Keratinocyte (primary cell): ENCODE results near the gene UXS1. TPM values are rescaled to one million over a fixed set of nuclear protein-coding genes. Genes with fewer than 3 reads are reported as not detected.

Experiments used
- DNase-seq: peaks from one replicate; pipeline ENCODE4 v3.0.0-alpha.2; 2011; ENCODE audit warnings: low read depth, missing footprints, low spot score
- FAIRE-seq: peaks from 2 replicates; lab custom pipeline; 2011; peaks lifted over from hg19 to GRCh38; lab: Jason Lieb, UNC
- H2AFZ ChIP-seq: 2 replicates; pipeline ENCODE4 v1.6.0; 2012; ENCODE audit warnings: low read length, control low read depth, inconsistent platforms; ENCODE audit not compliant: control insufficient read depth
- H3K27ac ChIP-seq: 2 replicates; pipeline ENCODE4 v1.5.1; 2011; ENCODE audit warnings: low read length; ENCODE audit not compliant: control insufficient read depth, insufficient read depth
- H3K27me3 ChIP-seq: 3 replicates; pipeline ENCODE4 v1.6.0; 2011; ENCODE audit warnings: low read length; ENCODE audit not compliant: control insufficient read depth, insufficient read depth; ENCODE audit errors: extremely low read depth
- H3K36me3 ChIP-seq, 2 experiments: 2 replicates in 1 of 2; 3 replicates in 1 of 2; pipeline ENCODE4 v1.5.1; 2011; ENCODE audit warnings: low read length in 2 of 2, mild to moderate bottlenecking in 1 of 2; ENCODE audit not compliant: control insufficient read depth in 2 of 2, insufficient read depth in 2 of 2; ENCODE audit errors: extremely low read depth in 1 of 2
- H3K4me1 ChIP-seq: 3 replicates; pipeline ENCODE4 v1.5.1; 2011; ENCODE audit warnings: low read length; ENCODE audit not compliant: control insufficient read depth, insufficient read depth; ENCODE audit errors: extremely low read depth
- H3K4me2 ChIP-seq: 3 replicates; pipeline ENCODE4 v1.6.0; 2011; ENCODE audit warnings: low read depth, low read length; ENCODE audit not compliant: control insufficient read depth, insufficient read depth; ENCODE audit errors: extremely low read depth
- H3K4me3 ChIP-seq, 3 experiments: fragments of 200-600 bp in 1 of 3; sonication (generic) in 1 of 3; 2 replicates in 2 of 3; 3 replicates in 1 of 3; pipeline ENCODE4 v1.5.1; 2011 to 2016; ENCODE audit warnings: low read length in 3 of 3, mild to moderate bottlenecking in 3 of 3, control low read depth in 2 of 3, inconsistent platforms in 1 of 3, low read depth in 1 of 3, mixed read lengths in 1 of 3, mixed run types in 1 of 3, moderate library complexity in 1 of 3; ENCODE audit not compliant: control insufficient read depth in 2 of 3, insufficient read depth in 2 of 3; ENCODE audit errors: extremely low read depth in 1 of 3
- H3K79me2 ChIP-seq: 2 replicates; pipeline ENCODE4 v1.6.0; 2012; ENCODE audit warnings: low read length; ENCODE audit not compliant: control insufficient read depth, insufficient read depth
- H3K9ac ChIP-seq: 3 replicates; pipeline ENCODE4 v1.6.0; 2011; ENCODE audit warnings: low read length; ENCODE audit not compliant: control insufficient read depth, insufficient read depth; ENCODE audit errors: extremely low read depth
- H3K9me1 ChIP-seq: 3 replicates; pipeline ENCODE4 v1.6.0; 2011; ENCODE audit warnings: low read length; ENCODE audit not compliant: control insufficient read depth, insufficient read depth; ENCODE audit errors: extremely low read depth
- H3K9me3 ChIP-seq: 2 replicates; pipeline ENCODE4 v1.5.1; 2012; ENCODE audit warnings: low read depth, low read length; ENCODE audit not compliant: control insufficient read depth
- H4K20me1 ChIP-seq: 3 replicates; pipeline ENCODE4 v1.6.0; 2011; ENCODE audit warnings: low read length; ENCODE audit not compliant: control insufficient read depth, insufficient read depth; ENCODE audit errors: extremely low read depth
- CTCF ChIP-seq, 3 experiments: IDR thresholded peaks in 1 of 3; conservative IDR thresholded peaks in 1 of 3; optimal IDR thresholded peaks in 1 of 3; 2 replicates in 2 of 3; 3 replicates in 1 of 3; pipeline versions ENCODE3 to v1.5.1; 2011; ENCODE audit warnings: low read length in 3 of 3, mild to moderate bottlenecking in 3 of 3, moderate library complexity in 2 of 3, control low read depth in 1 of 3, inconsistent platforms in 1 of 3; ENCODE audit not compliant: insufficient read depth in 2 of 3; ENCODE audit errors: extremely low read depth in 1 of 3
- EZH2 ChIP-seq: IDR thresholded peaks from one replicate; pipeline ENCODE4 v1.6.1; 2012; ENCODE audit warnings: inconsistent platforms, mild to moderate bottlenecking, low read length, moderate library complexity
- dilution Hi-C: fragments of 300-500 bp; cut with MboI; formaldehyde crosslinking; loops from one replicate; pipeline ENCODE4 v1.7.0; 2020; ENCODE audit warnings: low sequenced_read_pairs; ENCODE audit not compliant: extremely low pct_ligation_motif_present
- polyA plus RNA-seq, 5 experiments: library from polyadenylated mRNA; depleted of rRNA in 3 of 5; stranded (reverse) in 3 of 5; stranded (forward) in 1 of 5; unstranded in 1 of 5; fragments of >200 nt; gene quantifications; 1 replicate in 1 of 5; 2 replicates in 3 of 5; 3 replicates in 1 of 5; pipeline versions ENCODE4 v1.2.1 to v1.2.3, GENCODE V29; 2011 to 2012; ENCODE audit warnings: missing spikeins in 2 of 5, low read depth in 1 of 5, low replicate concordance in 1 of 5

UXS1 gene
- polyA plus RNA-seq, 1 donor (not counting 4 experiments of a cell fraction or from before 2014, with no cell fraction given) = 43.5 TPM

- Histone ChIP-seq H3K9me3 (no peaks in the 10 kb centered on the region), H3K4me3 (no peak overlapping the region), H3K9ac (no peak overlapping the region), H3K27ac (peak overlapping the region; percentile 17), H3K9me1 (no peaks in the 10 kb centered on the region), H3K79me2 (no peaks in the 10 kb centered on the region), H3K36me3 (peaks cover 2 to 9% of the 10 kb centered on the region in 2 experiments), H3K4me2 (peak overlapping the region; percentile 8), H3K27me3 (no peaks in the 10 kb centered on the region), H2AFZ (no peak overlapping the region), H3K4me1 (no peaks in the 10 kb centered on the region), H4K20me1 (no peaks in the 10 kb centered on the region)
- FAIRE-seq (no peak), DNase-seq (no peak)
- dilution Hi-C loops = no loop called here
- TF ChIP-seq EZH2 (no peak), CTCF (optimal IDR thresholded peaks at IDR 0.05 in 1 of 3, IDR thresholded peaks at IDR 0.05 in 1 of 3, conservative IDR thresholded peaks at IDR 0.05 in 1 of 3; ENCODE audit: extremely low read depth in 1 of 3, insufficient read depth in 2 of 3, low read length in 3 of 3) (no peak)
Observed at GRCh38 chr2:106156305-106157296, 37.5 kb downstream of the UXS1 start.

GRCh38 chr2:106153781-106154180 is 40.3 kb downstream of the UXS1 start:
- FAIRE-seq = no peak

More at GRCh38 chr2:106153781-106154180, 40.3 kb downstream of the UXS1 start:
- no peaks in the 10 kb centered on the region for H3K9me3 ChIP-seq
- DNase-seq = no peak
- dilution Hi-C loops = no loop called here
- no peaks in the 10 kb centered on the region for H3K4me1 ChIP-seq
- H3K27ac ChIP-seq = no peak overlapping the region
- H3K4me2 ChIP-seq = no peak overlapping the region
- no peaks in the 10 kb centered on the region for H3K27me3 ChIP-seq
- no peaks in the 10 kb centered on the region for H3K79me2 ChIP-seq
- peaks cover 0 to 5% of the 10 kb centered on the region in 2 experiments for H3K36me3 ChIP-seq
- no peak overlapping the region for H2AFZ ChIP-seq
- no peak overlapping the region for H3K9ac ChIP-seq
- no peaks in the 10 kb centered on the region for H3K9me1 ChIP-seq
- no peaks in the 10 kb centered on the region for H4K20me1 ChIP-seq
- no peak overlapping the region for H3K4me3 ChIP-seq
- TF ChIP-seq CTCF (optimal IDR thresholded peaks at IDR 0.05 in 1 of 3, IDR thresholded peaks at IDR 0.05 in 1 of 3, conservative IDR thresholded peaks at IDR 0.05 in 1 of 3; ENCODE audit: extremely low read depth in 1 of 3, insufficient read depth in 2 of 3, low read length in 3 of 3) = no peak
- no peak for TF ChIP-seq EZH2
